GM13977 (cell line): Measurements from ENCODE around the gene ATP9A.
A peak's percentile ranks its signal among the peaks of the same experiment; 100 is the strongest.
"Not testable (repeated sequence)": the region's sequence is repeated elsewhere in the genome, so short reads cannot be mapped to it uniquely, and the experiment has no call there.

Source experiments
- DNase-seq: peaks from one replicate; pipeline ENCODE4 v3.0.0; 2012; ENCODE audit warnings: low spot score
- CTCF ChIP-seq: IDR thresholded peaks from 2 replicates; pipeline ENCODE4 v1.5.1; 2012; ENCODE audit warnings: mild to moderate bottlenecking, control low read depth; ENCODE audit not compliant: insufficient read depth; ENCODE audit errors: extremely low read depth, missing control alignments
- in situ Hi-C: fragments of 300-500 bp; cut with MboI; formaldehyde crosslinking; loops from one replicate; pipeline ENCODE4 v1.12.0; 2022; ENCODE audit warnings: low sequenced_read_pairs, low pct_unique_long_range_greater_than_20kb, mixed read lengths, inconsistent platforms; ENCODE audit not compliant: unreplicated experiment

ATP9A gene

GRCh38 chr20:51775241-51775640 lies 7.1 kb upstream of the ATP9A start:
- no peak for TF ChIP-seq CTCF
- in situ Hi-C loops = no loop called here
- DNase-seq = no peak

DNA sequence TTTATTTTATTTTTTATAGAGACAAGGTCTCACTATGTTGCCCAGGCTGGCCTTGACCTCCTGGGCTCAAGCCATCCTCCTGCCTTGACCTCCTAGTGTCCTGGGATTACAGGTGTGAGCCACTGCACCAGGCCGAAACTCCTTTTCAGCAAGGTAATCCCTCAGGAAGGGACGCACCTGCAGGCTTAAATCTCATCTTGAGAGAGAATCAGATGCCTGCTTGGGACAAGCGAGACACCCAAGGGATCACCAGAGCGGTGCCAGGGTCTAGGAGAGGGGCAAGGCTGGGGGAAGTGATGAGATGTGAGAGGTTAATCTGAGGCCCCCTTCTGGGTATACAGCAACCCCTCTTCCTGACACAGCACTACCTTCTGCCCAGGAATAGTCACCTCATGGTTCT lies 4.0 kb upstream of the ATP9A start:
- in situ Hi-C loops = no loop called here
- TF ChIP-seq CTCF = no peak
- DNase-seq = no peak

DNA sequence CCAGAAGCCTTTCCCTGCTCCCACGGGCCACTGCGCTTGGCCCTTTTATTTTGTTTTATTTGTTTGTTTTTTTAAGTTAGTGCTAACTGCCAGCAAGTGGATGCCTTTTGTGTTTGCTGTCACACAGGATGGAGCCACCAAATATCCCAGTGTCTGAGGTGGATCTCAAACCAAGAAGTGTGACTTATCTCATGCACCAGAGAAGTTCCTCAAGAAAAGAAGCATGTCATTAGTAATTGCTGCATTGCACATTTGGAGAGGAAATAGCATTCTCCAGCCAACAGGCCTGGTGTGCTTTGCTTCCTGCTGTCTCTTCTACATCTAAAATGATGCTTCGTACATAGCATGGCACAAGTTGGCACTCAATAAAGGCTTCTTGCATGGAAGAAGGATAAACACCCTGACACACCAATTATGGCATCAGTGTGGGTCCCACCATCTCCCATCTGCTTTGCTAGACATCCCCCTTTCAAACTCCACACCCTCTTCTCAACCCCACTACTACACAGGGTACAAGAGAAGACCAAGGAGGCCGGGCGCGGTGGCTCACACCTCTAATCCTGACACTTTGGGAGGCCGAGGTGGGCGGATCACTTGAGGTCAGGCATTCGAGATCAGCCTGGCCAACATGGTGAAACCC lies 1.9 kb upstream of the ATP9A start:
- in situ Hi-C loops = no loop called here
- TF ChIP-seq CTCF = no peak
- DNase-seq = no peak

GRCh38 chr20:51768759-51769517 lies 748 bp upstream of the ATP9A start:
- in situ Hi-C loops = no loop called here
- no peak for TF ChIP-seq CTCF
- no peak for DNase-seq

- peak; percentile 64 for DNase-seq
- TF ChIP-seq CTCF = no peak
- in situ Hi-C loops = no loop called here
Measured at GRCh38 chr20:51766994-51767866, 960 bp downstream of the ATP9A start.

- in situ Hi-C loops = not testable (repeated sequence)
Measured at GRCh38 chr20:51765381-51765780, 2.8 kb downstream of the ATP9A start.

More at GRCh38 chr20:51765381-51765780, 2.8 kb downstream of the ATP9A start:
- DNase-seq = not testable (repeated sequence)
